Muscle of arm (tissue), 12 donors: Measurements from ENCODE around the gene FTO. TPM values are rescaled to one million over a fixed set of nuclear protein-coding genes. Genes with fewer than 3 reads are reported as not detected.

Experiments
- DNase-seq: peaks from one replicate; pipeline ENCODE4 v3.0.0-alpha.2; 2013
- polyA plus RNA-seq, 12 donors: library from polyadenylated mRNA; unstranded; fragments of 120-200 nt; gene quantifications; one replicate each; pipeline ENCODE4 v1.2.1, GENCODE V29; 2013; ENCODE audit not compliant: insufficient read length in 12 of 12

The FTO gene
- polyA plus RNA-seq, 12 donors, result 41.8 to 73.9 (median 62.4) TPM; not detected in 1

DNA sequence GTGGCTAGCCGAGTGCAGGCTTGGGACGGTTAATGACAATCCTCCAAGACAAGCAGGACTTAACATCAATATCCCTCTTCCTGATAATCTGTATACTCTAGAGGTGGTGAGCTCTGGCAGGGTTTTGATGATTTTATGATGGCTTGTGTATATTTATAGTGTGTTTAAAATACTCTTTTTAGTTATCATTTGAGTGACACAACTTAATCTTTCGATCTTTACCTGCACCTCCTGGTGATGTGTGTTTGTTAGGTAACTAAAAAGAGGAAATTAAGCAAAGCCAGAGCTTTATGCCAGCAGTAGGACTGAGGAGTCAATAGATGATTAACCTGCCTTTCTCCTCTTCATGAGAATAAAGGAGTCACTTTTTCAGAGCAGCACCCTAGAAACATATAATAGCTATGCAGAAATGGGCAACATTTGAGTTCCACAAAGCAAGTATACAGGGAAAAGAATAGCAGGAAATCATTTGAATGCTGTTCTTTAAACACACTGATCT is 372.1 kb downstream of the FTO start:
- no peak for DNase-seq

DNA sequence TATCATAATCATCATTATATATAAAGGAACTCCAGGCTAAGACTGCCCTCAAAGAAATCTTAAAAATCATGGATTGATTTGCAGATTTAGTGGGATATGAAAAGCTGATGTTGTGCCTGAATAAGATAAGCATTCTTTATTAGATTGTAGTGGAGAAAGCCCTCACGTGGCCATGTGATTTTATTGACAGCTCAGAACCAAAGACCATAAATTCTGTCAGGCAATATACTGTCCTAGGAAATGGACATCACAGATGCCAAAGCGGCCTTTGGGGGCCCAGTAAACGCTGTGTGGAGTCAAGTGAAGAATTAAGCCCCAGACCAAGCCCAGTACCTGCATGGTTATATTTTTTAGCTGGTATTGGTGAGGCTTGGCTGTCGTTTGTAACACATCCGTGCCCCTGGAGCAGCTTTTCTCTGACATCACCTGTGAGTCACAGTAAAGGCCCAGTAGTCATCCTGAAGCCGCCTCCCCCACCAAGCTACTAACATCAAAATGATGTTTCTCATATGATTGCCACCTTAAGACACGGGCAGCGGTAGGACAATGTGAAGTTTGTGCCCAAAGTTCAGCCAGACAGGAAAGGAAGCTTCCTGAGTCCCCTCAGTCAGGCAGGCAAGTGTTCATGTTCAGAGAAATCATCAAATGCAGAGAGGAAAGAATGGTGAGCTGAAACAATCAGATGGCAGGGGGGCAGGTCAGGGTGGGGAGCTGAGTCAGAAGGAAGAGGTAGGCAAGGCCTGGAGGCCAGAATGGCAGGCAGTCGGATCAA is 373.3 kb downstream of the FTO start:
- DNase-seq, result no peak

DNA sequence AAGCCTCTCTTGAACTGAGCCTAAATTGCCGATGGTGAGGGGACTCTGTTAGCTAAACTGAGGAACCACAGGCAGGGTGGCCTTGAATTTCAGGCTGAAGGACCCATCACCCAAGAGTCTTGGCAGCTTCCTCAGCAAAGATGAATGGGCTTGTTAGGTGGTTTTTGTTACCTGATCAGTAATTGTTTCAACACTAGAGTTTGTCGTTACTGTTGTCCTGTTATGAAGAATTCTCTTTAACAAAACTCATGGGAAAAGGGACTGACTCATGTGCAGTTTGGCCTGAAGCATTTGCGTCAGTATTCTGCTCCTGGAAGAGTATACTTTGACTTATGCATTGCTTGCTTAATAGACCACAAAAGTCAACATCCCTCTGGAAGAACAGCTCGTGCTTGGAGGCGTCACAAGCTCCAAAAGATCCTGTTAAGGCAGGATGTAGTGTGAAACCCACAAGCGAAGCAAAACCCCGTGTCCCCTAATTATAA is 376.6 kb downstream of the FTO start:
- DNase-seq, result no peak

DNA sequence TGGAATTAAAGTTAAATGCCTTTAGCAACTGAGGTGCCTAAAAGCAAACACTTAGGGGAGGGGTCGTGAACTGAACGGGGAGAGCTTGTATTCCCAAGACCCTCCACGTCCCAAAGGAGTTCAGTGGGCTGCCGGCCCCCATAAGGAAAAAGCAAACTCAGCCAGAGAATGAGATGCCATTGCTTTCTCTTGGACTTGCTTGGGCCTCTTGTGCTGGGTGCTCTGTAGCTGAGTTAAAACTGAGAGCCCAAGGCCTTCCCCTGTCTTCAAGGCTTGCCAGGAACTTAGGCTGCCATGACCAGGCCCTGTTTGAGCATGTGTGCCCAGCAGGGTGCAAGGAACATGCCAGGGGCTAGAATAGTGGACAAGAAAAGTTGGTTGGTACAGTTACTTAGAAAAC is 382.8 kb downstream of the FTO start:
- DNase-seq, result no peak

DNA sequence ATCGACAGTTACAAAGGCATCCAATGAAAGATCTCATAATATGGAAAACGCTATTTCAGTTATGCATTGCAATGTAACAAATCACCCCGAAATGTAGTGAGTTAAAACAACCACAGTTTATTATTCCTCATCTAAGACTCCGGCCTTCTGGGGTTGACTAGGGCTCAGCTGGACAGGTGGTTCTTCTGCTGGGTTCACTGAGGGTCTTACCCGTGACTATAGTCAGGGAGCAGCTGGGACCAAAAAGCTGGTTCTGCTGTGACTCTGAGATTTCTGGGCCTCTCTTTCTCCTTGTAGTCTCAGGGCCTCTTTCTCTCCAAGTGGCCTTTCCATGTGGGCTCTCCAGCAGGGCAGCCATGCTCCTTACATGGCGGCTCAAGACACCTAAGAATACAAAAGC is 386.6 kb downstream of the FTO start:
- DNase-seq, result no peak

DNA sequence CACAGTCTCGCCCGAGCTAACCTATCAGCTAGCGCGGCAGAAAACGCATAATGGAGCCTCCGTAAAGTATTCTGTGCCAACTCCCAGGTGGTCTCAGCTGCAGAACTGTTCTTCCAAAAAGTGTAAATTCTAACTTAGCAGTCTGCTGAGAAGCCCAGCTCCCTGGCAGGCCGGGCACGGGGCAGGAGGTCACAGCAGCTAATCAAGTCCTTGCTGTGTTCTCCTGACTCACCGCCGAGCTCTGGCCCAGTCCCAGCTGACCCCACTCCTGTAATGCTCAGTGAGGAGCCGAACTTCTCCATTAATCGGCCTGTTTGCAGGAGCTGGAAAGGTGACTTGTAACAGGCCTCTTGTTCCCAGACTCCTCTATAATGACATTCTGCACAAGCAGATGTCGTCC is 389.3 kb downstream of the FTO start:
- DNase-seq, result no peak

DNA sequence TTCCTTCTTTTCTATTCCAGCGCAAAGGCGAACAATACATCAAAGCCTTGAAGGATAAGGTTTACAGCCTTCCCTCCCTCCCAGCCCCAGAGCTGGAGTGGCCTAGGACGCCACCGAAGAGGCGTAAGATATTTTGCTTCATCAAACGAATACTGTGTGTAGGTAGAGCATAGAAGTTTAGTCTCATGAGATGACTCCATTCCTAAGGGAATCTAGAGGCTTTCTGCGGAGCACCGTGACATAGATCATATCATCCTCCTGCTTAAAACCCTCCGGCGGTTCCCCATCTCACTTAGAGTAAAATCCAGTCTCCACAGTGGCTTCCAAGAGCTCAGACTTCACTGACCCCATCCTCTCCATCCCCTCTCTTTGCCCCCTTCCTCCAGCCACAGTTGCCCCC is 390.7 kb downstream of the FTO start:
- no peak for DNase-seq

DNA sequence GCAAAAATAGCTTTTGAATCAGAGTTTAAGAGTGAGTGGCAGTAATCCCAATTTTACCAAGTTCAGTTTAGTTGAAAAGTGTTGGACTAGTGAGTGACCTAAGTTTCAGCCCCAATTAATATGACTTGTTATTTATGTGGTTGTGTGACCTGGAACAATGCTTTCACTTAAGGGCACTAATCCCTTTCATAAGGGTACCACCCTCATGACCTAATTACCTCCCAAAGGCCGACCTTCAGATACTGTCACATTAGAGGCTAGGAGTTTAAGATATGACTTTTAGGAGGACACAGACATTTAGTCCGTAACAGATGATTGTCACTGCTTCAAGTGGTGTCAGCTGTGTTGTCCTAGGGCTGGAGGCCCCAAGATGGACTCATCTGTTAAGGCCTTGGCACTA is 392.7 kb downstream of the FTO start:
- no peak for DNase-seq

DNA sequence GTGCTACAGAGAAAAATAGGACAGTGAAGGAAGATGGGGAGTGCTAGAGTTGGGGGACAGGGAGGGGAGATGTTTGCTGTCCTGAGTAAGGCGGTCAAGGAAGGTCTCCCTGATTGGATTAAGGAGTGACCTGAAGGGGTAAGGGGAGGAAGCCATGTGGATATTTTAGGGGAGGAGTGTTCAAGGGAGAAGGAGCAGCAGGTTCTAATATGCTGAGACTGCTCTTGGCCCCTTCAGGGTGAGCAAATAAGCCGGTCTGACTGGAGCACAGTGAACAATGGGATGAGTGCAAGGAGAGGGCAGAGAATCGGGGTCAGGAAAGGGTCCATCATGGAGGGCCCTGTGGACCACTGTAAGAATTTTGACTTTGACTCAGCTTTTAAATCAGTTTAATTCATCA is 393.8 kb downstream of the FTO start:
- no peak for DNase-seq

DNA sequence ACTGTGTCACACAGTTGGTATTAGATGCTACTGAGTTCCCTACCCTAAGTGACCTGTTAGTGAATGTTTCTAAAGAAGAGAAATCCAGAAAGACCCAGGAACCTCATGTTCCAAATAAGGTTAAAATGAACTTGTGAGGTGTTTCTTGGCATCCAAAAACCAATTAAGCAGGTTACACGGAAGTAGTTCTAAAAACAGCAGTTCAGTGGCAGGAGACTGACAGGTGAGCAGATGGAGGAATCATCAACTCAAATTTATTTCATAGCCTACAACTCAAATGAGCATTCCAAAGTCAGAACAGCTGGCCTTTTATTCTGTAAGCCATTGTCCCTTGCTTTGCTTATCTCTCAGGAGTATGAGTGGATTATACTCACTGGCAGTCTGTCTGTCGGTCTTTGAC is 394.3 kb downstream of the FTO start:
- no peak for DNase-seq

DNA sequence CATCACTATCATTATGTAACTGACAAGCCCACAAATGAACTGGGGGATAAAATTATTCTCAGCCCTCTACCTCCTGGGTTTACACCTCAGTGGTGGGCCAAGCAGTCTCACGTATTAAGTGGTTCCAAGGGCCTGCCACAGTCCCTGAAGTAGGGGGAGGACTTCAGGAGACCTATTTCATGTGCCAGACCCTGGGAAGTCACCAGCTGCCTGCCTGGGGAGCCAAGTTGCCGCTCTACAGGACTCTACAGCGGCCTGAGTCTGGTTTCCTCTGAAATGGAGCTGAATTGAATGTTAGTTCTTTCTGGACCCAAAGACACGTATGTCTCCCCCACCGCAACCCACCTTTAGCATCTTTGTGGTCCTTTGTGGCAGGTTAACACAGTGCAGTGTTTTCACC is 395.7 kb downstream of the FTO start:
- no peak for DNase-seq

DNA sequence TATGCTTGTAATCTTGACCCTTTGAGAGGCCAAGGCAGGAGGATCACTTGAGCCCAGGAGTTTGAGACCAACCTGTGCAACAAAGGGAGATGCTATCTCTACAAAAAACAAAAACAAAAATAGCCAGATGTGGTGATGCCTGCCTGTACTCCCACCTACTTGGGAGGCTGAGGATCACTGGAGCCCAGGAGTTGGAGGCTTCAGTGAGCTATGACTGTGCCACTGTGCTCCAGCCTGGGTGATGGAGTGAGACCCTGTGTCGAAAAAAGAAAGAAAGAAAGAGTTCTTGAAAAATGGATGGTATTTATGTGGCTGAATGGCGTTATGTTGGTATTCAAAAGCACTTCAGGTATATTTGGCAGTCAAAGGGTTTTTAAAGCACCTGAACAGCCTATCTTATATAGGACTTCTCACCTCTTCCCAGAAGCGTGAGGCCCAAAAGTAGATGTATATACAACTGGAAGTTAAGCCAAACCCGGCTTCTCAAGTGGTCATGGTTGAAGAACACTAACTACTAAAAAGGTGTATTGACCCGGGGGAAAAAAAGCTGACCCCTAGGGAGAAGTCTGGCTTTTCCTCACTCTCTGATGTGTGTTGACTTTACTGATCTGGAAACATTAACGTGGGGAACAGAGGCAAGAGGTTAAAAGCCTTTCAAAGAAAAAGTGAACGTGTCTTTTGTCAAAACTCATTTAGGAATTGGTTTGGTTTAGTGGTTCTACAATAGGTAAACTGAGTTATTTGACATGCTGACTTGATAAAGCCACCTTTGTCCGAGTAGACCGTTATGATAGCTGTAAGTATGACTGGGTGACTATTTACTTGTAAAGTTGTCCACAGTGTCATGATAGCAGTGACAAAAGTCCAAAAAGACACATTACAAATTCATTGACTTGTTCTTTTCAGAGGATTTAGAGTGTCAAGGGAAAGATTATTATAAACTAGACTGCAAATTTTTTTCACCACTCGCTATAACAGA is 399.2 kb downstream of the FTO start:
- DNase-seq, result no peak

DNA sequence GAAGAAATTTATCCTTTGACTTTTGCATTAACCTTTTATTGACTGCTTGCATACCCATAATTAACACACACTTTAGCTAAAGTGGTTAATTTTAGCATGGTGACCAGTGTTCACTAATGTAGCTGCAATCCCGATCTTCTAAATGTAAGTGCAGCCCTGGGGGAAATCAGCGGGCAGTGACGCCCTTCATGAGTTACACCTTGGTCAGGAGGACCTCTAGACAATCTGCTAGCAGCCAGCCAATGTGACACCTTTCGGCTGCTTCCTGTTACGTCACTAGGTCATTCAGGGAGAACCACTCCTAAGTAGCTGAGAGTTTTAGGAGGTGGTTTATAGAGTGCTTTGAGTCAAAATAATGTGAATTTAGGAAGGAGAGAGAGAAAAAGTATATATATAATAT is 402.1 kb downstream of the FTO start:
- DNase-seq, result no peak

DNA sequence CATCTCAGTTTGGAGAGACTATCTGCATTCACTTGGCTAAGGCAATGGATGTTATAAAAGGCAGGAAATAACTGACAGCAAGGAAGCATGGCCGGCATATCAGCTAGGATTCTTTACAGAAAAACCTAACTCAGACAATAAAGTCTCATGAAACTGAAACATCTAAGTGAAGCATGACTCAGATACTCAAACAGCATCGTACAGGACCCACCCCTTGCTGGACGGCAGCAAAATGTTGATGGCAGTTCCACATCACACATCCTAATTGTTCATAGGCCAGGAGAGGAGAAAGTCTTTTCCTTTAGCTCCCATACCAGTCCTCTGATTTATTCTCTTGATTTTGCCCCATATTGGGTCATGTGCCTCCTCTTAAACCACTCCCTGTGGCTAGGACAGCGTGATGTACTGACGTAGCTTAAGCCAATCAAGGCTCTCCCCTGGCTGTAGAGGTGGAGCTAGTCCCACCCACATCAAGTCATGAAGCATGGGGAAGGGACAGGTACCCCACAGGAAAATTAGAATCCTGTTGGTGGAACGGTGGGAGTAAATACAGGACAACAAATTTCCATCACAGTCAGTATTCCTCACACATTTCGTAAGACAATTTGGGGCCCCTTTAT is 403.7 kb downstream of the FTO start:
- DNase-seq, result no peak

DNA sequence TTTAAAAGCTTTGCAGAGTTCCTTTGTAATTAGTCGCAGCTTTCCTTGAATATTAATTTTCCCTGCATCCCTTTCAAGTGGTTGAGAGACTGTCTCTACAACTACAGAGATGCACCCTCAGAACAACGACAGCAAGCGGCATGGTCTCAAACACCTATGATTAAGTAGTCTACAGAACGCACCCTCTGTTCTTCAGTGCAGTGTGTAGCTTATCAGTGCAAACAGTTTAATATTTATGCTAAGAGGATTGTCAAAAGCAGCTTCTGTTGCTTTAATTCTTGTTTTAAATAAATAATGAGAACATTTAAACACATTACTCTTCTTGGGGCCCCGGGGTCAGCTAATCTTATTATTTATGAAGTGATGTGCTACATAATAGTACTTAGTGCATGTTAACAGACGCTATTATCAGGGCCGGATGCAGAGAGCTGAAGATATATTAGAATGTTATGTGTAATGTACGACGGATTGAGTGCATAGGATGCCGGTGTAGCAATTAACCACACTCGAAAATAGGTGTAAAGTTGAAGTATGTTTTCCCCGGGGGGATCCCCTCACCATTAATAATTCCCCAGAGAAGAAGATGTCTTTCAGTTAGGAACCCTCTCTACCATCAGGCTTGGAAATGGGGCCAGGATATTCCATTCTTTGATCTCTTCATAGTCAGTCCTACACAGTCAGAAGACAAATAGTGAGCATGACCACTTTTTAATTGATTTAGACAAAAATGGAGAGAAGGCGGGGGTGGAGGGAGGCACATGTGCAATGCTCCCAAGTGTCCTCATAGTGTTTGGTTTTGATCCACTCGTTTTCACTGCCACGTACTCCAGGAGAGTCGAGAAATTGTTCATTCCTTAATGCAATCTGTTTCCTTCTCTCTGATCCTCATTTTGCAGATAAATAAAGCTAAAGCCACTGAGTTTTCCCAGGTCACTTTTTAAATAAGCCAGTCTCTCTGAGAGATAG is 406.3 kb downstream of the FTO start:
- no peak for DNase-seq

DNA sequence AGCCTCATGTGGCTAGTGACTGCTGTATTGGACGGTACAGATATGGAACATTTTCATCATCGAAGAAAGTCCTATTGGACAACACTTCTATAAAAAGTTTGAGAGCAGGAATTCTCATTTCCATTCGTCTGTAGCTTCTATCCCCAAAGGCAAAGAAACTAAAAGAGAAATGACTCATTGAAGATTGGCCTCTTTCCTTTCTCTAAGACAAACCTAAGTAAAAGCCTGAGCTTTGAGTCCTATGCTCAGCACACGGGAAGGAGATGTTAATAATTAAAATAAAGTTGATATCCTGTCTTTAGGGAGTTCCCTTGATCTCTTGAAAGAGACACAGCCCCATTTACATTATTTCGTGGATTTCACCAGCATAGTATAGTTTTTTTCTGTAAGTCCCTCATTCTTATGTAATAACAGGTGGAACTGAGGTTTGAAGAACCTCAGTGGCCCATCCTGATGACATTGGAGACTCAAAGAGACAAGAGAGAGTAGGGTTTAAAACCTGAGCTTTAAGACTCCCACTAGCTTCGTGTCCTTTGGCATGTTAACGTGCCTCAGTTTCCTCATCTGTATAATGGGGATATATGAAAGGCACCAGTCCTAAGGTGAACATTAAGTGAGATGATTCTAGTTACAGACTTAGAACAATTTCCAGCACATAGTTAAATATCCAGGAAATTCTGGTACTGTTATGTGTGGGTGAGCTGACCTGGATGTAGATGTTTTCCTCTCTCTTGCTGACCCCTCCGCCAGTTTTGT is 408.7 kb downstream of the FTO start:
- DNase-seq, result peak; percentile 8

DNA sequence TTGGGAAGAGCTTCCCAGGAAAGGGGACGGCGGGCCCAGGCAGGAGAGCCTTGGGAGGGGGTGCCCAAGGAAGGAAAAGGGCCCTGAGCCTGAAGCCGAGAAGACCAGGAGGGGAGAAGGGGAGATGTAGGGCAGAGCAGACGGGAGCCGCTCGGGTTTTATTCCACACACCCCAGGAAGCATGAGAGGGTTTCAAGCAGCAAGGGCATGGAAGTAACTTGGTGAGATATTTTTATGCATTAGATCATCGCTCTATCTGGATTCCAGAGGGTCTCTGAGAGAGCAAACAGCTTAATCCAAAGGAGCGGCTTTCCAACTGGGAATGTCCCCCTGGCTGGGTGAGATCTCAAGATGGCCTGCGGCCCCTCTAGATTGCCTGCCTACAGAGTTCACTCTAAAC is 411.6 kb downstream of the FTO start:
- DNase-seq, result no peak

DNA sequence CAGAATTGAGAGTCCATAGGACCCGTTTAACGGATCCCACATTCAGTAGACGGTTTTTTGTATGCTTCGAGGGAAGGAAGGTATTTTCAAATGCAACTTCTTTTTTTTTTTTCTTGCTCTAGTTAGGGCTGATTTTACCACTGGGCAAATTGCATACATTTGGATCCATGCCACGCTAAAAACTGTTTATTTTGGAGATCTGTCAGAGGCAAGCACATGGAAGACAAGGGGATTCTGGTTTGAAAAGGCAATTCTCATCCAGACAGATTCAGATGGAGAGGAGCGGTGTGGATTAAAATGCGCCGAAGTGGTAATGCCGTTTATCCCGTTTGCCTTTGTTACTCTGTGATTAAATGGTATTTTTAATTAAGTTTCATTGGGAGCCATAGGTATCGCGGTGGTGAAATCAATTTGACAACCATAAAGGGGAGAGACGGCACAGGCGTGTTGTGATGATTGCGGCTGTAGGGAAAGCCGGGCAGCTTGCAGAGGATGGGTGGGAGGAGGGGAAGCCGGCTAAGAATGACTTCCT is 412.2 kb downstream of the FTO start:
- no peak for DNase-seq

DNA sequence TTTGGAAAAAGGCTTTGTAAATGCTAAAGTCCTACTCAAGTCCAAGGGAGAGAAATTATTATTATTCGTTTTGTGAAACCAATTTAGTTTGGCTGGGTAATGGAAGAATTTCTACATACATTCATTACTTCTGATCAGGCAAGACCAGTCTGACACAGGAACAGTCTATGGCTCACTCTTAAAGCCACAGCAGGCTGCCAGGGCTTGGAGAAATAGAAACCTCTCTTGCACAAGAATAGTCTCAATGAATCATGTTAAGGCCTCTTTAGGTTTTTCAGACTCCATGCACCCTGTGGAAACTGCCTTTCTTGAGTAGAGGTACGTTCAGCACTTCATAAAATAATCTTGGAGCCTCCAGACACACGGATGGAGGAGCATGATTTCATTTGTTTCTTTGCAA is 414.9 kb downstream of the FTO start:
- no peak for DNase-seq
